Left hindlimb (tissue), 1 donor: Measurements from ENCODE around the gene EPB41L4A.
A peak's percentile ranks its signal among the peaks of the same experiment; 100 is the strongest.

ENCODE experiments used
- DNase-seq: peaks from one replicate; pipeline ENCODE4 v3.0.0-alpha.2; 2018

The EPB41L4A gene

GRCh38 chr5:112303685-112304084, 115.4 kb downstream of the EPB41L4A start:
- DNase-seq = no peak

GRCh38 chr5:112294126-112294525, 125.0 kb downstream of the EPB41L4A start:
- DNase-seq = no peak

- no peak for DNase-seq
These were observed 125.5 kb downstream of the EPB41L4A start for GRCh38 chr5:112293587-112293986.

GRCh38 chr5:112290691-112291090, 128.4 kb downstream of the EPB41L4A start:
- no peak for DNase-seq

GRCh38 chr5:112289465-112289864, 129.6 kb downstream of the EPB41L4A start:
- no peak for DNase-seq

GRCh38 chr5:112283943-112284929, 134.8 kb downstream of the EPB41L4A start:
- no peak for DNase-seq

- DNase-seq = no peak
These were observed 136.0 kb downstream of the EPB41L4A start for GRCh38 chr5:112283034-112283582.

GRCh38 chr5:112279082-112279481, 140.0 kb downstream of the EPB41L4A start:
- no peak for DNase-seq

- DNase-seq = no peak
These were observed 142.1 kb downstream of the EPB41L4A start for GRCh38 chr5:112276991-112277390.

GRCh38 chr5:112275671-112276070, 143.4 kb downstream of the EPB41L4A start:
- DNase-seq = no peak

GRCh38 chr5:112270299-112271293, 148.5 kb downstream of the EPB41L4A start:
- DNase-seq = no peak

GRCh38 chr5:112267231-112267630, 151.8 kb downstream of the EPB41L4A start:
- DNase-seq = no peak

- no peak for DNase-seq
These were observed 154.4 kb downstream of the EPB41L4A start for GRCh38 chr5:112264666-112265065.

- DNase-seq = no peak
These were observed 154.9 kb downstream of the EPB41L4A start for GRCh38 chr5:112264151-112264550.

GRCh38 chr5:112263469-112263868, 155.6 kb downstream of the EPB41L4A start:
- no peak for DNase-seq

GRCh38 chr5:112258571-112258970, 160.5 kb downstream of the EPB41L4A start:
- no peak for DNase-seq

- no peak for DNase-seq
These were observed 161.1 kb downstream of the EPB41L4A start for GRCh38 chr5:112257976-112258375.

GRCh38 chr5:112257005-112257404, 162.1 kb downstream of the EPB41L4A start:
- DNase-seq = no peak

- DNase-seq = no peak
These were observed 164.8 kb downstream of the EPB41L4A start for GRCh38 chr5:112254303-112254702.

- DNase-seq = peak; percentile 44
These were observed 165.4 kb downstream of the EPB41L4A start for GRCh38 chr5:112253478-112254250.

GRCh38 chr5:112250551-112250950, 168.5 kb downstream of the EPB41L4A start:
- DNase-seq = no peak

GRCh38 chr5:112248623-112249022, 170.5 kb downstream of the EPB41L4A start:
- DNase-seq = no peak
